ENCODE results near the gene USB1. TPM values are rescaled to one million over a fixed set of nuclear protein-coding genes. Genes with fewer than 3 reads are reported as not detected.
A peak's percentile ranks its signal among the peaks of the same experiment; 100 is the strongest.

Gene USB1
- total RNA-seq, 1 donor from 2014 or later: 21.8 TPM

DNA sequence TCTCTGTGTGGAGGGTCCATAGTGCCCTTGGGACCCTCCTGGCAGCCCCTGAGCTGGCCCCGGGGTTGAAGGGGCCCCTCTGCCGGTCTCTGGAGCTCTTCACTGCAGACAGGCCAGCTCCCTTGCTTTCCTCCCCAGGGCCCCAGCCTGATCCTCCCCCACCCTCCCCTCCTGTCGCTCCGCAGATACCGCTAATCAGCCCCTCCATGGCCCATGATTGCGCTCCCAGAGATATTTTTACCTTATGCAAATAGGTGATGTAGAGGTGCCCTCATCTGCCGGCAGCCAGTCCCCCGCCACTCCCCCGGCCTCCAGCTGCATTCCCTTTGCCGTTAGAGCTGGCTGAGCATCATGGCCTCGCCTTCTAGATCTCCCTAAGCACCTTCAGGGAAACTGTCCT lies 33.6 kb downstream of the USB1 start:
- DNase-seq: no peak

DNA sequence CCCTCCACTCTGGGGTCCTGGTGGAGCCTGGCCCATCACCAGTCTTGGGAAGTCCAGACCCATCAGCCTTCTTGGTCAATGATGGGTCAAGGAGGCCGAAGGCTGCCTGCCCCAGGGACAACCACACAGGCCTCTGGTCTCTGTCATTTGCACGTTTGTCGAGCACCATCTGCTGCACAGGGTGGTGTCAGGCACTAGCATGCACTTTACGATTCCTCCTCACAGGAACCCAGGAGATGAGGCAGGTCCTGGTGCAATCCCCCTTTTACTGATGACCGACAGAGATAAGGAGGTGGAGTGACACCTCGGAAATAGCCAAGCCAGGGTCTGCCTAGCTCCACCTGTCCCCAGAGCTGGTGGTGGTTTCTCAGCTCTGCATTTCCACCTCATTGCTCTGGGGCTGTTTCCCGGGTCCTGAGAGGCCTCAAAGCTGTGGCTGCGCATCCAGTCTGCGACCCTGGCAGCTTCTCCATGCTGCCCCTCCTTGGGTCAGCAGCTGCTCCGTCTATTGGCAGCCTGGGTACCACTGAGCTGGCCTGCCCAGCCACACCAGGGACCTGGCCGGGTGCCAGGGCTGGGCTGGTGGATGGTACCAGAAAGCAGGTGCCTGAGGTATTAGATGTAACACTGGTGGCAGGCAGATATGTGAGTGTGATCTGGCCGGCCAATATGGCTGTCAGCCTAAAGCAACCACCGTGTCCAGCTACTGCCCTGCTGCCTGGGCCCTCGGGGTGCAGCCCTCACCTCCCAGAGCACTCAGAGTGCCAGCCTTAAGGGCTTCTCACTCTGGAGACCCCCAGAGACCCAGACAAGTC lies 34.4 kb downstream of the USB1 start:
- DNase-seq: peak; percentile 67

DNA sequence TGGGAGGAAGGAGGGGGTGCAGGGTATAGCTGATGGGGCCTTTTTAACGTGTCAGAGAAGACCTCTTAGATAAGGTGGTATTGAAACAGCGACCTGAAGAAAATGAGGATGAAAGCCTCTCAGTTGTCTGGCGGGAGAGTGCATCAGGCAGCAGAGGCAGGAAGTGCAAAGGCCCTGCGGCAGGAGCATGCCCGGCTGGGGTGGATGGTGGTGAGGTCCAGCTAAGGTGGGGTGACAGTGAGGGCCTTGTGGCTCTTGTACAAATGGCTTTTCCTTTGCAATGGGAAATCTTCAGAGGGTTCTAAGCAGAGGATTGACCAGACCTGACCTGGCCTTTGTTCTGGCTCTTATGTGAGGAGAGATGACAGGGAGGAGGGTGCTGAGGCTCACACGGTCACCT lies 35.7 kb downstream of the USB1 start:
- DNase-seq: no peak

DNA sequence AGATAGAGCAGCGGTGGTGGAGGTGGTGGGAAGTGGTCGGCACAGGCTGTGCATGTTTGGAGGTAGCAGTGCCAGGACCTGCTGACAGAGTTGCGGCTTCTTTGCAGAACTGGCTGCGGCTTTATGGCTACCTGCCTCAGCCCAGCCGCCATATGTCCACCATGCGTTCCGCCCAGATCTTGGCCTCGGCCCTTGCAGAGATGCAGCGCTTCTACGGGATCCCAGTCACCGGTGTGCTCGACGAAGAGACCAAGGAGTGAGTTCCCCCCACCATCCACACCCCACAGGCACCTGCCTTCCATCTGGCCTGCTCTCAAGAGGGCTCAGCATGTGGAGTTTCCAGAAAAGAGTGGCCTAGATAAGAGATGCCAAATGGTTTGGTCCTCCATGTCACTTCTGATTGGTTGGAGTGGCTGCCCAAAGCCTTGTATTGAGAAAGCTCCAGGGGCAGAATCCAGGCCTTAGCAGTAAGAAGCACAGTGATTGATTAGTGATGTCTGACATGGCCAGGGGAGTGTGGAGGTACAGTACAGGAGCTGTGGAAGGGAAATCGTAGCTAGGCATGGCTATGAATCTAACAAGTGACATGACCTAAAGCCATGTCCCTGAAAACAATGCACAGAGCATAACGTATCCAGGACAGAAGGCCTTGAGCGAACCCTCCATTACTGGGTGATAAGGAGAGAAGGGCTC lies 36.3 kb downstream of the USB1 start:
- no peak for DNase-seq

DNA sequence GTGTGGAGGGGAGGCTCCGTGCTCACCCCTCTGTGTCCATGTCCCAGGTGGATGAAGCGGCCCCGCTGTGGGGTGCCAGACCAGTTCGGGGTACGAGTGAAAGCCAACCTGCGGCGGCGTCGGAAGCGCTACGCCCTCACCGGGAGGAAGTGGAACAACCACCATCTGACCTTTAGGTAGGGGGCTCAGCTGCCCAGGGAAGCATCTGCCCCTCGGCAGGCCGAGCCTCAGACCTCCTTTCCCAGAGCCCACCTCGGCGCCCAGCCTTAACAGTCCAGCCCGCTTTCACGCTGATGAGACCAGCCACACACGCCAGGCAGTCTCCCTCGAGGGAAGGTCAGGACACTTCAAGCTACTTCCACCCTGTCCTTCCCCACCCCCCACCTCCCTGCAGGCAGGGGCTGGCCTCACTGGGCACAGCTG lies 37.0 kb downstream of the USB1 start:
- DNase-seq: no peak

DNA sequence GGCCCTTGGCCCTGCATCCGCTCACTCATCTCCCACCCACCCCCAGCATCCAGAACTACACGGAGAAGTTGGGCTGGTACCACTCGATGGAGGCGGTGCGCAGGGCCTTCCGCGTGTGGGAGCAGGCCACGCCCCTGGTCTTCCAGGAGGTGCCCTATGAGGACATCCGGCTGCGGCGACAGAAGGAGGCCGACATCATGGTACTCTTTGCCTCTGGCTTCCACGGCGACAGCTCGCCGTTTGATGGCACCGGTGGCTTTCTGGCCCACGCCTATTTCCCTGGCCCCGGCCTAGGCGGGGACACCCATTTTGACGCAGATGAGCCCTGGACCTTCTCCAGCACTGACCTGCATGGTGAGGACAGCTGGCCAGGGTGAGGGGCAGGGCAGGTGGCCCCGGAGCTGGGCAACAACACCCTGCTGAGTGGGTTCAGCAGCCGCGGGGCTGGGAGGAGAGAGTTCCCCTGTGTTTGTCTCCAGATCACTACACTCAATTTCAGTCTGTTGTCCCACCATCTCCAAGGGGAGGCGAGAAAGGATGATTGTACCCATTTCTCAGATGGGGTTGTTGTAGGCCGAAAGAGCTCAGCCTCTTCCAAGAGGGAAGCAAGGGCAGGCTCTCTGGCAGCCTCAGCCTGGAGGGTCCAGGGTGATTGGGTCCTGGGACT lies 38.8 kb downstream of the USB1 start:
- DNase-seq: no peak

GRCh38 chr16:58040496-58040846 lies 39.3 kb downstream of the USB1 start:
- DNase-seq: no peak

- DNase-seq: no peak
Observed at GRCh38 chr16:58040945-58041627, 39.9 kb downstream of the USB1 start.

GRCh38 chr16:58041628-58041955 lies 40.4 kb downstream of the USB1 start:
- DNase-seq: no peak

DNA sequence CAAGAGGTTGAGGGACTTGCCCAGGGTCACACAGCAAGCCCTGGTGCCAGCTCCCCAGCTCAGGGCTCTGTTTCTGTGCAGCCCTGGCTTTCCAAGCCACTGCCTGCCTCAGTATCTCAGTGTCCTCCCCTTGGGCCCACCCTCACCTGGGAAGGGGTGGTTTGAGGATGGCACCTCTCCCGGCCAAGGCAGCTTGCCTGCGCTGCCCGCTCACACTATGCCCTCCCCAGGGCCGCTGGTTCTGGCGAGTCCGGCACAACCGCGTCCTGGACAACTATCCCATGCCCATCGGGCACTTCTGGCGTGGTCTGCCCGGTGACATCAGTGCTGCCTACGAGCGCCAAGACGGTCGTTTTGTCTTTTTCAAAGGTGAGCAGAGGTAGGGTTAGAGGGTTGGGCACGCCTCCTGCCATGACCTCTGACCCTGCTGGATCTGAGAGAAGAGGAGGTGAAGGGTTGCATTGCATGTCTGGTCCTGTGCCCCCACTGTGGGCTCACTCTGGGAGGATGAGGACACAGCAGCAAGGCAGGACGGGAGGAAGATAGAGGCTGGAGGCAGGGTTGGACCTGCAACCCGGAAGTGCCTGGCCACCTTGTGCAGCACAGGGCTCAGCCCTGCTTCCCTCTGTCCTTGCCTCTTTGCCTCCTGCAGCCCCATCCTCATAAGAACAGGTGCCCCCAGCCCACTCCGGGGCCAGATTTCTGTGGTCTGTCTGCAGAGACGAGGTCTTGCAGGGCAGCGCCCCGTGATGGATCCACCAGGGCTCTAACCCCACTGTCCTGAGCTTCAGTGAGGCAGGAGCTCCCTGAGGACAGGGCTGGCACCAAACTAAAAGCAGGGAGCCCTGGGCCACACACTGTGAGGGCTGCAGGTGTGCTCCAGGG lies 41.0 kb downstream of the USB1 start:
- no peak for DNase-seq

- no peak for DNase-seq
Observed at GRCh38 chr16:58042886-58043515, 41.8 kb downstream of the USB1 start.

GRCh38 chr16:58043571-58044155 lies 42.5 kb downstream of the USB1 start:
- no peak for DNase-seq

GRCh38 chr16:58044266-58045019 lies 43.2 kb downstream of the USB1 start:
- DNase-seq: no peak

- no peak for DNase-seq
Observed at GRCh38 chr16:58045096-58045495, 43.9 kb downstream of the USB1 start.

DNA sequence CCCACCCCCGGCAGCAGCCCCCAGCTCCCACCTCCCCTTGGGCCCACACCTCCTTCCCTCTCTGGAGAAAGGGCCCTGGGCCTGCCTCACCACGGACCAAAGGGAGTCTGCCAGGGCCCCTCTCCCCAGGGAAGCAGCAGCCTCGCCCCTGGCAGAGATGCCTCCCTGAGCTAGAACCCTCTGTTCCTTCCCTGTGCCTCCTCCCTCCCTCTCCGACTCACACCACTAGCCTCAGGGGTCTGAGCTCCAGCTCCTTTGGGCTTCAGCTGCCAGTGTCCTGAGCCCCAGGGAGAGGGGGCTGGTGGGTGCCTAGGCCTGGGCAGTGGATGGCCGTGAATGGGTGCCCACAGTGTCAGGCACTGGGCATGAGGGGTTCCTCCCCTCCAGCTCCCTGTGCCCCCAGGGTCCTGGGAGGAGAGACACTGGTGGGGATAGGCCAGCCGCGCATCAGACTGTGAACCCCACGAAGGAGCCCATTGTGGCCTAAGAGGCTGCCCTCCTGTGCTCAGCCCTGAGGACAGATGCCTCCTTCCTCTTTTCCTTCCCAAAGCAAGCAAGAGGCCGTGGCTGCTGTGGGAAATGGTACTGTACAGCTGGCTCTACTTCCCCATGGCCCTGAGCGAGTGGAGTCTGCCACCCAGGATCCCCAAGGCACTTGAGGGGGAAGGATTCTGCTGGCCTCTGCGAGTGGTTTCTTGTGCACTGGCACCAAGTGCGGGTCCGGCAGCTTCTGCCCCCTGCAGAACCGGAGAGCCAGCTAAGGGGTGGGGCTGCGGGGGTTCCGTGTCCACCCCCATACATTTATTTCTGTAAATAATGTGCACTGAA lies 45.1 kb downstream of the USB1 start:
- DNase-seq: no peak

DNA sequence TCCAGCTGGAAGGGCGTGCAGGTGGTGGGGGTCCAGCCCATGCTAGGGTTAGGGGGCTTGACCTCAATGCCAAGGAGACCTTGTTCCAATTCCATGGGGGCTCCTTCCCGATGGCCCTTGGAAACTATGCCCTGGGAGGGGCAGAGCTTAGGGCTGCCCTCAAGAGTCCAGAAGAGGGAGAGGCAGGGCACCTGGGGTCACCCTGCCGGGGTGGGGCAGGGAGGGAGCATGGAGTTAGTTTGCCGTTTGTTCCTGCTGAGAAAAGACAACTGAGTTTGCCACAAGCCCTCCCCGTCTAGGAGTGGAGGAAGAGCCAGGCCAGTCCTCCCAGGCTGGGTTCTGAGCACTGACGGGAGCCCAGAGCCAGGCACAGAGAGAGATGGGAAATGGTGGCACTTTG lies 45.7 kb downstream of the USB1 start:
- DNase-seq: no peak

DNA sequence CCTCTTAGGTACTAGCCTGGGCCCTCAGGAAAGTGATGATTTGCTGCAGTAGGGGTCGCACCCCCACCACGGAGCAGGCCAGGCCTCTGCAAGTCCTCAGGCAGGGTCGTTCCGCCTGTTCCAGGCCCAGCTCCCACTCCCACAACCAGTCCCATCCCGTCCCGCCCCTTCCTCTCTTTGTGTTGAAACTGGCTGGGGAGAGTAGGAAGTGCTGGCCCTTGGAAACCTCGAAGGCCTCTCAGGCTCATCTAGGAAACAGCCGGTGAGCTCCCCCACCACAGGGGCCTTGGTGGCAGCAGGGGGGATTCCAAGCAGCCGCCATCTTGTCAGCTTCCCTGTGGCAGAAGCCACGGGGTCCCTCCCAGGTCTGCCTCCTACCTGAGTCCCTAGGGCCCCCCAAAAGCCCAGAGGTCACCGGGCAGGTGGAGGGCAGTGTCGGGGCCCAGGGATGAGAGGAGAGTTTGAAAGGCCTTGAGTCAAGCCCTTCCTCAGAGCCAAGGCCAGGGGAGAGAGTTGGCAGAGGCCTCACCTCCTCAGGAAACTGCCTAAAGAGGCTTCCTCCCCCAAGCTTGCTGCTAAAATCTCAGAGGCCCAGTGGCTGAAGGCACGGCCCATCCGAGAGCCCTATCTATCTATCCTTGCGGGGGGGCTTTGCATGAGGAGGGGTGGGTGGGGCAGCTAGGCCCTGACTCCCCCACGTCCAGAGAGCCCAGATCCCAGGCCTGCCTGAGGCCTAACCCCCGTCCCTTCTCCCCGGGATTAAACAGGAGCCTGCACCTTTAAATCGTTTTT lies 46.5 kb downstream of the USB1 start:
- no peak for DNase-seq

DNA sequence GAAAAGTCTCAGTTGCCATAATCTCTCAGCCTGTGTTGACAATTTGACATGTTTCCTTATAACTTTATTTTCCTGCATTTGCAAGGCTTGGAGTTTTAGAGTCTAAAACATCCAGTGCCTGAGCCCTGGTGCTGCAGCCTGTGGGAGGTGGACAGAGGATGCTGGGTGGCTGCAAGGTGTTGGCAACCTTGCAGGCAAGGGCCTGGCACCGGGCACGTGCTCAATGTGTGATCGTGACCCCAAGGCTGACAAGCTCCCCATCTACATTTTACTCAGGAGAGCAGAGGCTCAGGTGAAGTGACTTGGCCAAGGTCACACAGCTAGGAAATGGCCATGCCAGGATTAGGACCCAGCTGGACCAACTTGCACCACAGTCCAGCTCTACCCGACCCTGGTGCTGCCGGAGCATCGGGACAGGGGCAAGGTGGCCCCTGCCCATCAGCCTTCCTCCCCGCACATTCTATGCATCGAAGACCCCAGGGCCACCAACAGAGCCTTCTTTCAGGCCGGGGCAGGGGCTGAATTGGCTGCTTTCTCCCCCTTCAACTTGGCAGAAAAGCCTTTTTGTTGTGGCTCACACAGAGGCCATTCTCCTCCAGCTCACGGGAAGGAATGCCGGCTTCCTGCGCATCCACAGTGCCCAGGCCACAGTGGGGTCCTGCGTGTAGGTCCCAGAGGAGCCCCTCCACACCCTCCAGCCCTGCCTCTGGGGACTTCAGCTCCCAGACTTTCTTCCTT lies 47.5 kb downstream of the USB1 start:
- DNase-seq: no peak

All from tongue (tissue), 2 donors.